ENCODE measurements around the gene LCMT1. TPM values are rescaled to one million over a fixed set of nuclear protein-coding genes. Genes with fewer than 3 reads are reported as not detected.

The LCMT1 gene
- total and polyA plus RNA-seq, 9 of the 15 experiments (the other 6 are each of a cell fraction or from before 2014, with no cell fraction given): 20.0 to 42.8 (median 32.3) TPM

- Histone ChIP-seq H3K4me3 (no peak overlapping the region), H3K9me3 (replicated peaks; ENCODE audit: control insufficient read depth, insufficient read depth, low read depth, low read length) (no peaks in the 10 kb centered on the region), H3K36me3 (ENCODE audit: control insufficient read depth, insufficient read depth, low read length) (no peaks in the 10 kb centered on the region), H3K27me3 (ENCODE audit: control insufficient read depth in 2 of 2, insufficient read depth in 2 of 2, low read length in 2 of 2) (no peaks in the 10 kb centered on the region), H4K20me1 (replicated peaks; ENCODE audit: control insufficient read depth, insufficient read depth, low read length) (no peaks in the 10 kb centered on the region), H2AFZ (ENCODE audit: low read depth, low read length) (no peak overlapping the region), H3K4me1 (replicated peaks in 1 of 2; ENCODE audit: control insufficient read depth in 2 of 2, insufficient read depth in 2 of 2, low read length in 2 of 2) (no peaks in the 10 kb centered on the region; a peak in 1 of 5 replicates), H3K4me2 (ENCODE audit: insufficient read depth, low read length) (no peak overlapping the region), H3K9me1 (ENCODE audit: control insufficient read depth, insufficient read depth, low read length) (no peaks in the 10 kb centered on the region), H3K9ac (ENCODE audit: insufficient read depth in 1 of 2, low read depth in 2 of 2, low read length in 2 of 2) (no peak overlapping the region), H3K79me2 (ENCODE audit: control insufficient read depth, insufficient read depth, low read length) (no peaks in the 10 kb centered on the region), H3K27ac (ENCODE audit: extremely low read depth, low read depth, low read length) (no peak overlapping the region)
- no TSS peak for BruUV-seq (replicated peaks)
- ChIA-PET POLR2A (interaction anchor here (0.6 kb wide), 1 partner anchor 571 kb away, joined by 3 read pairs; no protein-coding TSS in a partner anchor), CTCF (ENCODE audit: low intra/inter-chr PET ratio) (no interaction called here)
- FAIRE-seq (no peak), DNase-seq (ENCODE audit: extremely low read depth in 1 of 4, low spot score in 3 of 4) (no peak), ATAC-seq (no peak)
- TF ChIP-seq ZNF699 (CRISPR knock-in tag; IDR thresholded peaks at IDR 0.05; ENCODE audit: insufficient replicate concordance) (no peak), ZZZ3 (IDR thresholded peaks at IDR 0.05) (no peak), HNRNPH1 (optimal IDR thresholded peaks at IDR 0.05; ENCODE audit: low read depth, low read length) (no peak), SIN3B (IDR thresholded peaks at IDR 0.05; ENCODE audit: low read depth) (no peak), NBN (IDR thresholded peaks at IDR 0.05; ENCODE audit: low read depth) (no peak), MYNN (IDR thresholded peaks at IDR 0.05) (no peak), MYNN (CRISPR knock-in tag; IDR thresholded peaks at IDR 0.05) (no peak), MXI1 (IDR thresholded peaks at IDR 0.05; ENCODE audit: low read depth, low read length) (no peak), RFX7 (CRISPR knock-in tag; IDR thresholded peaks at IDR 0.05) (no peak), SP2 (IDR thresholded peaks at IDR 0.05; ENCODE audit: extremely low read depth, low read depth, low read length, poor library complexity, severe bottlenecking) (no peak), EHMT2 (IDR thresholded peaks at IDR 0.05) (no peak), ZNF174 (CRISPR knock-in tag; IDR thresholded peaks at IDR 0.05) (no peak), BRD4 (IDR thresholded peaks at IDR 0.05) (no peak)
- TF ChIP-seq, protein P1, sequence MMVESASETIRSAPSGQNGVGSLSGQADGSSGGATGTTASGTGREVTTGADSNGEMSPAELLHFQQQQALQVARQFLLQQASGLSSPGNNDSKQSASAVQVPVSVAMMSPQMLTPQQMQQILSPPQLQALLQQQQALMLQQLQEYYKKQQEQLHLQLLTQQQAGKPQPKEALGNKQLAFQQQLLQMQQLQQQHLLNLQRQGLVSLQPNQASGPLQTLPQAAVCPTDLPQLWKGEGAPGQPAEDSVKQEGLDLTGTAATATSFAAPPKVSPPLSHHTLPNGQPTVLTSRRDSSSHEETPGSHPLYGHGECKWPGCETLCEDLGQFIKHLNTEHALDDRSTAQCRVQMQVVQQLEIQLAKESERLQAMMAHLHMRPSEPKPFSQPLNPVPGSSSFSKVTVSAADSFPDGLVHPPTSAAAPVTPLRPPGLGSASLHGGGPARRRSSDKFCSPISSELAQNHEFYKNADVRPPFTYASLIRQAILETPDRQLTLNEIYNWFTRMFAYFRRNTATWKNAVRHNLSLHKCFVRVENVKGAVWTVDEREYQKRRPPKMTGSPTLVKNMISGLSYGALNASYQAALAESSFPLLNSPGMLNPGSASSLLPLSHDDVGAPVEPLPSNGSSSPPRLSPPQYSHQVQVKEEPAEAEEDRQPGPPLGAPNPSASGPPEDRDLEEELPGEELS (CRISPR knock-in tag; IDR thresholded peaks at IDR 0.05; ENCODE audit: borderline replicate concordance): no peak
- TF ChIP-seq, protein P2, sequence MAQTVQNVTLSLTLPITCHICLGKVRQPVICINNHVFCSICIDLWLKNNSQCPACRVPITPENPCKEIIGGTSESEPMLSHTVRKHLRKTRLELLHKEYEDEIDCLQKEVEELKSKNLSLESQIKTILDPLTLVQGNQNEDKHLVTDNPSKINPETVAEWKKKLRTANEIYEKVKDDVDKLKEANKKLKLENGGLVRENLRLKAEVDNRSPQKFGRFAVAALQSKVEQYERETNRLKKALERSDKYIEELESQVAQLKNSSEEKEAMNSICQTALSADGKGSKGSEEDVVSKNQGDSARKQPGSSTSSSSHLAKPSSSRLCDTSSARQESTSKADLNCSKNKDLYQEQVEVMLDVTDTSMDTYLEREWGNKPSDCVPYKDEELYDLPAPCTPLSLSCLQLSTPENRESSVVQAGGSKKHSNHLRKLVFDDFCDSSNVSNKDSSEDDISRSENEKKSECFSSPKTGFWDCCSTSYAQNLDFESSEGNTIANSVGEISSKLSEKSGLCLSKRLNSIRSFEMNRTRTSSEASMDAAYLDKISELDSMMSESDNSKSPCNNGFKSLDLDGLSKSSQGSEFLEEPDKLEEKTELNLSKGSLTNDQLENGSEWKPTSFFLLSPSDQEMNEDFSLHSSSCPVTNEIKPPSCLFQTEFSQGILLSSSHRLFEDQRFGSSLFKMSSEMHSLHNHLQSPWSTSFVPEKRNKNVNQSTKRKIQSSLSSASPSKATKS (CRISPR knock-in tag; IDR thresholded peaks at IDR 0.05): no peak
- 5% methylated on average over 4 of the region's 4 CpGs for WGBS (ENCODE audit: insufficient coverage, low coverage, missing lambda C conversion rate)
- intact Hi-C loops (cut with micrococcal nuclease): no loop called here
- in situ Hi-C loops (cut with MboI): no loop called here
Observed at GRCh38 chr16:25198021-25198420, 86.5 kb downstream of the LCMT1 start.

All from K562 (cell line).